H9 (cell line): ENCODE measurements around the gene C10orf71. TPM values are rescaled to one million over a fixed set of nuclear protein-coding genes. Genes with fewer than 3 reads are reported as not detected.

Experiments used
- DNase-seq: peaks from one replicate; pipeline ENCODE4 v3.0.0-alpha.2; 2017
- H2AFZ ChIP-seq: one replicate; pipeline ENCODE4 v1.6.1; 2013; ENCODE audit warnings: mild to moderate bottlenecking, low read length, control low read depth, moderate library complexity
- H2AK5ac ChIP-seq: 2 replicates; pipeline ENCODE4 v1.6.1; 2013; ENCODE audit warnings: low read length, control low read depth, mixed read lengths; ENCODE audit not compliant: insufficient read length
- H2BK120ac ChIP-seq: one replicate; pipeline ENCODE4 v1.6.1; 2013; ENCODE audit warnings: low read depth, mild to moderate bottlenecking, low read length, control low read depth, inconsistent platforms; ENCODE audit not compliant: poor library complexity, severe bottlenecking
- H2BK12ac ChIP-seq: 2 replicates; pipeline ENCODE4 v1.6.1; 2013; ENCODE audit warnings: low read length, control low read depth, mixed read lengths, low read depth; ENCODE audit not compliant: insufficient read length
- H2BK15ac ChIP-seq: 2 replicates; pipeline ENCODE4 v1.6.1; 2013; ENCODE audit warnings: low read depth, low read length, control low read depth
- H2BK20ac ChIP-seq: one replicate; pipeline ENCODE4 v1.6.1; 2013; ENCODE audit warnings: low read depth, mild to moderate bottlenecking, low read length, control low read depth, inconsistent platforms; ENCODE audit not compliant: poor library complexity, severe bottlenecking
- H2BK5ac ChIP-seq: 2 replicates; pipeline ENCODE4 v1.6.1; 2013; ENCODE audit warnings: low read length, control low read depth, mixed read lengths; ENCODE audit not compliant: insufficient read length
- H3K14ac ChIP-seq: 2 replicates; pipeline ENCODE4 v1.6.1; 2013; ENCODE audit warnings: low read length, control low read depth; ENCODE audit not compliant: insufficient read depth
- H3K18ac ChIP-seq: 2 replicates; pipeline ENCODE4 v1.6.1; 2013; ENCODE audit warnings: low read depth, mild to moderate bottlenecking, mixed read lengths, low read length, control low read depth; ENCODE audit not compliant: insufficient read length
- H3K23ac ChIP-seq: 2 replicates; pipeline ENCODE4 v1.6.1; 2013; ENCODE audit warnings: low read length, control low read depth, mixed read lengths, low read depth; ENCODE audit not compliant: insufficient read length
- H3K23me2 ChIP-seq: 2 replicates; pipeline ENCODE4 v1.6.1; 2013; ENCODE audit warnings: low read depth, mild to moderate bottlenecking, mixed read lengths, low read length, control low read depth; ENCODE audit not compliant: insufficient read length, poor library complexity, severe bottlenecking
- H3K27ac ChIP-seq: 2 replicates; pipeline ENCODE4 v1.5.1; 2013; ENCODE audit warnings: low read length, control low read depth, mixed read lengths, low read depth; ENCODE audit not compliant: insufficient read length
- H3K27me3 ChIP-seq: 2 replicates; pipeline ENCODE4 v1.6.1; 2013; ENCODE audit warnings: low read length, control low read depth, inconsistent platforms; ENCODE audit not compliant: insufficient read depth
- H3K4ac ChIP-seq: 2 replicates; pipeline ENCODE4 v1.6.1; 2013; ENCODE audit warnings: low read depth, mild to moderate bottlenecking, control low read depth, inconsistent platforms, low read length, moderate library complexity
- H3K4me1 ChIP-seq: 2 replicates; pipeline ENCODE4 v1.6.1; 2013; ENCODE audit warnings: low read length, control low read depth, inconsistent platforms; ENCODE audit not compliant: insufficient read depth
- H3K4me2 ChIP-seq: 2 replicates; pipeline ENCODE4 v1.6.1; 2013; ENCODE audit warnings: low read length, control low read depth, mixed read lengths; ENCODE audit not compliant: insufficient read length, insufficient read depth
- H3K56ac ChIP-seq: 2 replicates; pipeline ENCODE4 v1.6.1; 2013; ENCODE audit warnings: low read depth, mild to moderate bottlenecking, mixed read lengths, low read length, control low read depth; ENCODE audit not compliant: insufficient read length
- H3K79me1 ChIP-seq: 2 replicates; pipeline ENCODE4 v1.6.1; 2013; ENCODE audit warnings: low read depth, mild to moderate bottlenecking, moderate library complexity, low read length, control low read depth, inconsistent platforms; ENCODE audit not compliant: insufficient read depth, poor library complexity, severe bottlenecking
- H3K79me2 ChIP-seq: 2 replicates; pipeline ENCODE4 v1.6.1; 2013; ENCODE audit warnings: low read length, control low read depth, inconsistent platforms; ENCODE audit not compliant: insufficient read depth
- H3K9ac ChIP-seq: 2 replicates; pipeline ENCODE4 v1.6.1; 2013; ENCODE audit warnings: low read length, control low read depth, mixed read lengths; ENCODE audit not compliant: insufficient read length; ENCODE audit errors: extremely low read depth
- H3K9me3 ChIP-seq: one replicate; pipeline ENCODE4 v1.6.1; 2013; ENCODE audit warnings: low read depth, low read length, inconsistent platforms; ENCODE audit not compliant: control insufficient read depth
- H3T11ph ChIP-seq: one replicate; pipeline ENCODE4 v1.6.1; 2013; ENCODE audit warnings: mild to moderate bottlenecking, low read length, control low read depth, inconsistent platforms
- H4K20me1 ChIP-seq: one replicate; pipeline ENCODE4 v1.6.1; 2013; ENCODE audit not compliant: control insufficient read depth, insufficient read length, insufficient read depth
- H4K5ac ChIP-seq: 2 replicates; pipeline ENCODE4 v1.6.1; 2013; ENCODE audit warnings: low read depth, mild to moderate bottlenecking, mixed read lengths, low read length, control low read depth; ENCODE audit not compliant: insufficient read length
- H4K8ac ChIP-seq: replicated peaks from 2 replicates; pipeline ENCODE4 v1.6.1; 2013; ENCODE audit warnings: low read length, control low read depth, mixed read lengths, low read depth; ENCODE audit not compliant: insufficient read length
- H4K91ac ChIP-seq: 2 replicates; pipeline ENCODE4 v1.6.1; 2013; ENCODE audit warnings: low read depth, mild to moderate bottlenecking, moderate library complexity, mixed read lengths, low read length, control low read depth; ENCODE audit not compliant: insufficient read length
- H3K27ac Mint-ChIP-seq, 3 experiments: 2 replicates in 2 of 3; 3 replicates in 1 of 3; pipeline ENCODE4 v1.8.0; 2020 to 2021; ENCODE audit warnings: mixed read lengths in 3 of 3, mild to moderate bottlenecking in 1 of 3, moderate library complexity in 1 of 3
- H3K27me3 Mint-ChIP-seq: 2 replicates; pipeline ENCODE4 v1.8.0; 2021; ENCODE audit warnings: low read depth, mild to moderate bottlenecking, moderate library complexity, mixed read lengths
- H3K36me3 Mint-ChIP-seq, 3 experiments: 2 replicates in 2 of 3; 3 replicates in 1 of 3; pipeline ENCODE4 v1.8.0; 2020 to 2021; ENCODE audit warnings: low read depth in 3 of 3, mixed read lengths in 3 of 3; ENCODE audit not compliant: insufficient read depth in 1 of 3
- H3K4me1 Mint-ChIP-seq, 2 experiments: 2 replicates each; pipeline ENCODE4 v1.8.0; 2020; ENCODE audit warnings: mixed read lengths in 2 of 2
- H3K4me3 Mint-ChIP-seq, 2 experiments: 2 replicates in 1 of 2; 3 replicates in 1 of 2; pipeline ENCODE4 v1.8.0; 2020 to 2021; ENCODE audit warnings: mild to moderate bottlenecking in 2 of 2, mixed read lengths in 2 of 2, moderate library complexity in 1 of 2
- H3K9me3 Mint-ChIP-seq, 2 experiments: 2 replicates in 1 of 2; 3 replicates in 1 of 2; pipeline ENCODE4 v1.8.0; 2020; ENCODE audit warnings: mild to moderate bottlenecking in 2 of 2, mixed read lengths in 2 of 2, moderate library complexity in 1 of 2
- WGBS: extraction: QIAGEN DNeasy Blood & Tissue Kit; methylation state at CpG from one replicate; pipeline ENCODE4 v1.1.7; 2013; ENCODE audit warnings: missing lambda C conversion rate, low lambda C conversion rate, mixed read lengths; ENCODE audit not compliant: insufficient read length; ENCODE audit errors: extremely low coverage; 5-methylcytosine and 5-hydroxymethylcytosine counted together
- total RNA-seq: library from RNA; stranded (reverse); gene quantifications from 2 replicates; pipeline ENCODE4 v1.2.1, GENCODE V29; 2021
- TF ChIP-seq, protein P1 (sequence below): fragments of 200-600 bp; sonication (generic); conservative IDR thresholded peaks from 3 replicates; pipeline ENCODE4 v1.8.0; 2021; ENCODE audit warnings: antibody characterized with exemption, mild to moderate bottlenecking

C10orf71 gene
- total RNA-seq, 1 experiment from 2014 or later: not detected

DNA sequence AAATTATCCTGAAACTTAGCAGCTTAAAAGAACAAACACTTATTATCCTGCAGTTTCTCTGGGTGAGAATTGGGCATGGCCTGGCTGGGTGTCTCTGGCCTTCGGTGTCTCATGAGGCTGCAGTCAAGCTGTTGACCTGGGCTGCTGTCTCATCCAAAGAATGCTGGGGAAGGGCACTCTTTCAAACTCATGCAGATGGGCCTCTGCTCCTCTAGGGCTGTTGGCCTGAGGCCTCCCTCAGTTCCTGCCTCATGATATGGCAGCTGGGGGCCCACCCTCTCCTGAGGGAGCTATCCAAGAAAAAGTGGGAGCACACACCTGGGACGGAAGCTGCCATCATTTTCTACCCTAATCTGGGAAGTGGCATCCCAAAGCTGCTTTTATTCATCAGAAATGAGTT, 53.4 kb downstream of the C10orf71 start:
- H2BK5ac ChIP-seq: no peak overlapping the region
- TF ChIP-seq, protein P1, sequence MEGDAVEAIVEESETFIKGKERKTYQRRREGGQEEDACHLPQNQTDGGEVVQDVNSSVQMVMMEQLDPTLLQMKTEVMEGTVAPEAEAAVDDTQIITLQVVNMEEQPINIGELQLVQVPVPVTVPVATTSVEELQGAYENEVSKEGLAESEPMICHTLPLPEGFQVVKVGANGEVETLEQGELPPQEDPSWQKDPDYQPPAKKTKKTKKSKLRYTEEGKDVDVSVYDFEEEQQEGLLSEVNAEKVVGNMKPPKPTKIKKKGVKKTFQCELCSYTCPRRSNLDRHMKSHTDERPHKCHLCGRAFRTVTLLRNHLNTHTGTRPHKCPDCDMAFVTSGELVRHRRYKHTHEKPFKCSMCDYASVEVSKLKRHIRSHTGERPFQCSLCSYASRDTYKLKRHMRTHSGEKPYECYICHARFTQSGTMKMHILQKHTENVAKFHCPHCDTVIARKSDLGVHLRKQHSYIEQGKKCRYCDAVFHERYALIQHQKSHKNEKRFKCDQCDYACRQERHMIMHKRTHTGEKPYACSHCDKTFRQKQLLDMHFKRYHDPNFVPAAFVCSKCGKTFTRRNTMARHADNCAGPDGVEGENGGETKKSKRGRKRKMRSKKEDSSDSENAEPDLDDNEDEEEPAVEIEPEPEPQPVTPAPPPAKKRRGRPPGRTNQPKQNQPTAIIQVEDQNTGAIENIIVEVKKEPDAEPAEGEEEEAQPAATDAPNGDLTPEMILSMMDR: no peak

More for the DNA sequence above, 53.4 kb downstream of the C10orf71 start:
- no peak overlapping the region for H4K8ac ChIP-seq
- no peak overlapping the region for H3K23ac ChIP-seq
- H4K5ac ChIP-seq: no peak overlapping the region
- H3K9me3 Mint-ChIP-seq: peaks cover 0 to 2% of the 10 kb centered on the region in 2 experiments; a peak in 2 of 5 replicates
- no peaks in the 10 kb centered on the region for H3K79me2 ChIP-seq
- H3K36me3 Mint-ChIP-seq: no peaks in the 10 kb centered on the region; a peak in 2 of 7 replicates
- H2AFZ ChIP-seq: no peak overlapping the region
- no peaks in the 10 kb centered on the region for H3K23me2 ChIP-seq
- H2BK15ac ChIP-seq: no peak overlapping the region
- no peak overlapping the region for H3K9ac ChIP-seq
- no peaks in the 10 kb centered on the region for H3K79me1 ChIP-seq
- H2BK20ac ChIP-seq: no peak overlapping the region
- H4K20me1 ChIP-seq: no peaks in the 10 kb centered on the region
- no peak overlapping the region for H3K56ac ChIP-seq
- no peak overlapping the region for H2AK5ac ChIP-seq
- no peak overlapping the region for H3K4ac ChIP-seq
- H3K4me3 Mint-ChIP-seq: no peak overlapping the region
- no peaks in the 10 kb centered on the region for H3K27me3 ChIP-seq
- H3K4me1 Mint-ChIP-seq: no peaks in the 10 kb centered on the region
- DNase-seq: no peak
- no peaks in the 10 kb centered on the region for H3K9me3 ChIP-seq
- H4K91ac ChIP-seq: no peak overlapping the region
- H3K27me3 Mint-ChIP-seq: peaks cover 1% of the 10 kb centered on the region
- no peak overlapping the region for H3K27ac ChIP-seq
- no peak overlapping the region for H3K18ac ChIP-seq
- no peaks in the 10 kb centered on the region for H3K4me1 ChIP-seq
- H2BK120ac ChIP-seq: no peak overlapping the region
- H3K4me2 ChIP-seq: no peak overlapping the region
- no CpG with 5 or more reads among the region's 2 CpGs for WGBS
- H3T11ph ChIP-seq: no peak overlapping the region
- H2BK12ac ChIP-seq: no peak overlapping the region
- no peak overlapping the region for H3K27ac Mint-ChIP-seq
- H3K14ac ChIP-seq: no peak overlapping the region
